Progenitor cell of endocrine pancreas (in vitro differentiated cells): Measurements from ENCODE around the gene FASN. TPM values are rescaled to one million over a fixed set of nuclear protein-coding genes. Genes with fewer than 3 reads are reported as not detected.

Experiments used
- DNase-seq: peaks from one replicate; pipeline ENCODE4 v3.0.0; 2021; ENCODE audit warnings: low spot score; ENCODE audit not compliant: unreplicated experiment
- H3K27ac Mint-ChIP-seq: 2 replicates; pipeline ENCODE4 v1.8.0; 2021; ENCODE audit warnings: mild to moderate bottlenecking, moderate library complexity, mixed read lengths
- H3K27me3 Mint-ChIP-seq: 2 replicates; pipeline ENCODE4 v1.8.0; 2021; ENCODE audit warnings: mixed read lengths
- H3K36me3 Mint-ChIP-seq: 2 replicates; pipeline ENCODE4 v1.8.0; 2022; ENCODE audit warnings: mixed read lengths; ENCODE audit not compliant: insufficient read depth
- H3K4me1 Mint-ChIP-seq: 2 replicates; pipeline ENCODE4 v1.8.0; 2021; ENCODE audit warnings: low read depth, mixed read lengths
- H3K4me3 Mint-ChIP-seq: 2 replicates; pipeline ENCODE4 v1.8.0; 2021; ENCODE audit warnings: low read depth, mild to moderate bottlenecking, moderate library complexity, mixed read lengths
- H3K9me3 Mint-ChIP-seq: 2 replicates; pipeline ENCODE4 v1.8.0; 2021; ENCODE audit warnings: low read depth, mixed read lengths
- CTCF ChIP-seq: fragments of 200-600 bp; sonication (generic); IDR thresholded peaks from one replicate; pipeline ENCODE4 v1.5.0; 2021; ENCODE audit warnings: antibody characterized with exemption, mild to moderate bottlenecking; ENCODE audit not compliant: unreplicated experiment
- total RNA-seq: library from RNA; stranded (reverse); gene quantifications from 2 replicates; pipeline ENCODE4 v1.2.1, GENCODE V29; 2021

The FASN gene
- total RNA-seq, 1 donor from 2014 or later: 308 TPM

- peak overlapping the region; percentile 70 for H3K4me3 Mint-ChIP-seq
- H3K9me3 Mint-ChIP-seq: no peaks in the 10 kb centered on the region
- H3K27me3 Mint-ChIP-seq: no peaks in the 10 kb centered on the region
- TF ChIP-seq CTCF: no peak
- peaks cover 17% of the 10 kb centered on the region for H3K4me1 Mint-ChIP-seq
- no peak overlapping the region for H3K27ac Mint-ChIP-seq
- no peak for DNase-seq
- H3K36me3 Mint-ChIP-seq: peaks cover 2% of the 10 kb centered on the region
Observed at GRCh38 chr17:82098939-82099763, 1.1 kb upstream of the FASN start.

GRCh38 chr17:82097919-82098168, 192 bp downstream of the FASN start:
- Mint-ChIP-seq H3K4me3 (peak overlapping the region; percentile 55), H3K4me1 (peaks cover 9% of the 10 kb centered on the region), H3K9me3 (no peaks in the 10 kb centered on the region), H3K36me3 (peaks cover 2% of the 10 kb centered on the region), H3K27ac (no peak overlapping the region), H3K27me3 (no peaks in the 10 kb centered on the region)
- TF ChIP-seq CTCF: no peak
- peak; percentile 42 for DNase-seq

- H3K27ac Mint-ChIP-seq: no peak overlapping the region
- DNase-seq: peak; percentile 52
Observed at GRCh38 chr17:82097184-82097918, 685 bp downstream of the FASN start.

GRCh38 chr17:82096709-82097183, 1.3 kb downstream of the FASN start:
- Mint-ChIP-seq H3K27ac (no peak overlapping the region), H3K9me3 (no peaks in the 10 kb centered on the region)

More at GRCh38 chr17:82097184-82097918, 685 bp downstream of the FASN start:
- Mint-ChIP-seq H3K4me3 (peak overlapping the region; percentile 72), H3K27me3 (no peaks in the 10 kb centered on the region), H3K4me1 (peaks cover 9% of the 10 kb centered on the region), H3K36me3 (peaks cover 2% of the 10 kb centered on the region), H3K9me3 (no peaks in the 10 kb centered on the region)
- TF ChIP-seq CTCF: no peak

More at GRCh38 chr17:82096709-82097183, 1.3 kb downstream of the FASN start:
- DNase-seq: no peak
- Mint-ChIP-seq H3K36me3 (peaks cover 2% of the 10 kb centered on the region), H3K27me3 (no peaks in the 10 kb centered on the region), H3K4me1 (peaks cover 7% of the 10 kb centered on the region), H3K4me3 (peak overlapping the region; percentile 72)
- TF ChIP-seq CTCF: no peak
